Cardiac fibroblast (primary cell): Measurements from ENCODE around the gene MRTFA.

Experiments
- DNase-seq, 2 donors: peaks; one replicate each; pipeline versions ENCODE4 v3.0.0 to v3.0.0-alpha.2; 2010; ENCODE audit warnings: low read depth in 2 of 2
- H3K4me3 ChIP-seq, 2 donors: replicated peaks in 1 of 2; 1 replicate in 1 of 2; 2 replicates in 1 of 2; pipeline ENCODE4 v1.5.1; 2011; ENCODE audit warnings: low read depth in 2 of 2, low read length in 2 of 2, mild to moderate bottlenecking in 2 of 2, moderate library complexity in 1 of 2
- CTCF ChIP-seq: IDR thresholded peaks from one replicate; pipeline ENCODE4 v1.5.1; 2011; ENCODE audit warnings: low read depth, mild to moderate bottlenecking, low read length, inconsistent platforms

Gene MRTFA

GRCh38 chr22:40368836-40369235 is 267.7 kb downstream of the MRTFA start:
- H3K4me3 ChIP-seq = no peak overlapping the region
- no peak for DNase-seq
- no peak for TF ChIP-seq CTCF

GRCh38 chr22:40368016-40368415 is 268.5 kb downstream of the MRTFA start:
- H3K4me3 ChIP-seq = no peak overlapping the region
- no peak for TF ChIP-seq CTCF
- no peak for DNase-seq

- no peak overlapping the region for H3K4me3 ChIP-seq
- no peak for TF ChIP-seq CTCF
- no peak for DNase-seq
Measured at GRCh38 chr22:40367342-40367741, 269.2 kb downstream of the MRTFA start.

GRCh38 chr22:40366068-40366467 is 270.5 kb downstream of the MRTFA start:
- H3K4me3 ChIP-seq = no peak overlapping the region
- no peak for DNase-seq
- no peak for TF ChIP-seq CTCF

GRCh38 chr22:40364431-40364830 is 272.1 kb downstream of the MRTFA start:
- DNase-seq = no peak
- TF ChIP-seq CTCF = no peak

GRCh38 chr22:40363059-40363458 is 273.5 kb downstream of the MRTFA start:
- H3K4me3 ChIP-seq = no peak overlapping the region
- peak in 1 of 2 donors; percentile 22 for DNase-seq
- no peak for TF ChIP-seq CTCF

More at GRCh38 chr22:40364431-40364830, 272.1 kb downstream of the MRTFA start:
- H3K4me3 ChIP-seq = no peak overlapping the region

- DNase-seq = no peak
- H3K4me3 ChIP-seq = no peak overlapping the region
- no peak for TF ChIP-seq CTCF
Measured at GRCh38 chr22:40361100-40361499, 275.4 kb downstream of the MRTFA start.
